Esophagus muscularis mucosa (tissue), 4 donors: Measurements from ENCODE around the gene TAF5L.

Experiments used
- EP300 ChIP-seq: sonication (generic); formaldehyde crosslinking; IDR thresholded peaks from one replicate; pipeline ENCODE4 v1.6.1; 2017; ENCODE audit warnings: antibody characterized with exemption
- POLR2A ChIP-seq: fragments of 450-650 bp; IDR thresholded peaks from one replicate; pipeline ENCODE4 v1.6.1; 2017; ENCODE audit warnings: antibody characterized with exemption, moderate library complexity, mild to moderate bottlenecking, low read depth
- TF ChIP-seq, protein P1 (sequence below), 3 experiments: fragments of 200-600 bp in 2 of 3; fragments of 450-650 bp in 1 of 3; sonication (generic) in 2 of 3; IDR thresholded peaks; one replicate each; pipeline ENCODE4 v1.5.1; 2017 to 2019; ENCODE audit warnings: antibody characterized with exemption in 3 of 3, mild to moderate bottlenecking in 2 of 3, moderate library complexity in 1 of 3

DNA sequence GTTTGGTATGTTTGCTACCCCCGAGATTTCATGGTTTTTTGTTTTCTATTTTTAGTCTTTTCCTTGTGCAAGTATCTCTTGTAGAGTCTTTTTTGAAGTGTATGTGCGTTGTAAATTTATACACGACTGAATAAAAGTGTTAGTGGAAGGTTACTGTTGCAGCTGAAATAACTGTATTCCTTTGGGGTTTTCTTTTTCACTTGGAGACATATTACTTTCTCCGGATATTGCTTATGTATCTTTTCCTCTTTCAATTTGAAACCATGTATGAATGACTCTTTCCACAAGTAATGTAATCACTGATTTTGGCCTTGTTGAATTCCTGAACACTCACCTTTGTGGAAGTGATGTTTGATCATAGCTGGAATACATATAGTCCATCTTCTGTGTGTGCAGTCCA lies 1.1 kb upstream of the TAF5L start:
- TF ChIP-seq, protein P1, sequence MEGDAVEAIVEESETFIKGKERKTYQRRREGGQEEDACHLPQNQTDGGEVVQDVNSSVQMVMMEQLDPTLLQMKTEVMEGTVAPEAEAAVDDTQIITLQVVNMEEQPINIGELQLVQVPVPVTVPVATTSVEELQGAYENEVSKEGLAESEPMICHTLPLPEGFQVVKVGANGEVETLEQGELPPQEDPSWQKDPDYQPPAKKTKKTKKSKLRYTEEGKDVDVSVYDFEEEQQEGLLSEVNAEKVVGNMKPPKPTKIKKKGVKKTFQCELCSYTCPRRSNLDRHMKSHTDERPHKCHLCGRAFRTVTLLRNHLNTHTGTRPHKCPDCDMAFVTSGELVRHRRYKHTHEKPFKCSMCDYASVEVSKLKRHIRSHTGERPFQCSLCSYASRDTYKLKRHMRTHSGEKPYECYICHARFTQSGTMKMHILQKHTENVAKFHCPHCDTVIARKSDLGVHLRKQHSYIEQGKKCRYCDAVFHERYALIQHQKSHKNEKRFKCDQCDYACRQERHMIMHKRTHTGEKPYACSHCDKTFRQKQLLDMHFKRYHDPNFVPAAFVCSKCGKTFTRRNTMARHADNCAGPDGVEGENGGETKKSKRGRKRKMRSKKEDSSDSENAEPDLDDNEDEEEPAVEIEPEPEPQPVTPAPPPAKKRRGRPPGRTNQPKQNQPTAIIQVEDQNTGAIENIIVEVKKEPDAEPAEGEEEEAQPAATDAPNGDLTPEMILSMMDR (IDR thresholded peaks at IDR 0.05): no peak
- TF ChIP-seq POLR2A: no peak
- TF ChIP-seq EP300: no peak
